GM12892 (cell line): ENCODE data around the gene LOXHD1.

Source experiments
- DNase-seq: peaks from one replicate; pipeline ENCODE4 v3.0.0; 2011; ENCODE audit not compliant: insufficient read length
- FAIRE-seq: peaks from 2 replicates; lab custom pipeline; 2011; peaks lifted over from hg19 to GRCh38; lab: Jason Lieb, UNC
- POLR2A ChIP-seq: IDR thresholded peaks from 2 replicates; pipeline ENCODE4 v1.6.1; 2011; ENCODE audit warnings: low read depth, low read length, control low read depth
- POLR2AphosphoS5 ChIP-seq: IDR thresholded peaks from 2 replicates; pipeline ENCODE4 v1.6.1; 2011; ENCODE audit warnings: low read depth, low read length, control low read depth
- TAF1 ChIP-seq: IDR thresholded peaks from 2 replicates; pipeline ENCODE4 v1.6.1; 2011; ENCODE audit warnings: low read depth, mild to moderate bottlenecking, control low read depth, low read length, borderline replicate concordance

Gene LOXHD1

GRCh38 chr18:46466234-46467160 lies 190.5 kb downstream of the LOXHD1 start:
- no peak for FAIRE-seq
- TF ChIP-seq POLR2AphosphoS5: no peak
- TF ChIP-seq POLR2A: no peak
- TF ChIP-seq TAF1: no peak
- no peak for DNase-seq

- DNase-seq (no peak), FAIRE-seq (no peak)
- TF ChIP-seq POLR2A (no peak), TAF1 (no peak), POLR2AphosphoS5 (no peak)
Observed at GRCh38 chr18:46464926-46465655, 191.9 kb downstream of the LOXHD1 start.

- FAIRE-seq (no peak), DNase-seq (no peak)
- TF ChIP-seq POLR2AphosphoS5 (no peak), TAF1 (no peak), POLR2A (no peak)
Observed at GRCh38 chr18:46462523-46462922, 194.5 kb downstream of the LOXHD1 start.

- no peak for DNase-seq
- FAIRE-seq: no peak
- TF ChIP-seq TAF1 (no peak), POLR2A (no peak), POLR2AphosphoS5 (no peak)
Observed at GRCh38 chr18:46461993-46462392, 195.0 kb downstream of the LOXHD1 start.

- TF ChIP-seq POLR2AphosphoS5 (no peak), POLR2A (no peak), TAF1 (no peak)
- no peak for FAIRE-seq
Observed at GRCh38 chr18:46460754-46461153, 196.3 kb downstream of the LOXHD1 start.

GRCh38 chr18:46459789-46460455 lies 197.1 kb downstream of the LOXHD1 start:
- FAIRE-seq (no peak), DNase-seq (no peak)
- TF ChIP-seq POLR2A (no peak), POLR2AphosphoS5 (no peak), TAF1 (no peak)

More at GRCh38 chr18:46460754-46461153, 196.3 kb downstream of the LOXHD1 start:
- no peak for DNase-seq

- no peak for TF ChIP-seq POLR2AphosphoS5
- no peak for TF ChIP-seq POLR2A
- no peak for TF ChIP-seq TAF1
- no peak for DNase-seq
- FAIRE-seq: no peak
Observed at GRCh38 chr18:46458472-46458871, 198.5 kb downstream of the LOXHD1 start.

GRCh38 chr18:46456691-46457090 lies 200.3 kb downstream of the LOXHD1 start:
- FAIRE-seq (no peak), DNase-seq (no peak)
- TF ChIP-seq TAF1 (no peak), POLR2A (no peak), POLR2AphosphoS5 (no peak)

GRCh38 chr18:46452820-46453219 lies 204.2 kb downstream of the LOXHD1 start:
- no peak for TF ChIP-seq POLR2A
- TF ChIP-seq POLR2AphosphoS5: no peak
- TF ChIP-seq TAF1: no peak
- FAIRE-seq (no peak), DNase-seq (no peak)

- DNase-seq (no peak), FAIRE-seq (no peak)
- no peak for TF ChIP-seq POLR2A
- TF ChIP-seq POLR2AphosphoS5: no peak
- TF ChIP-seq TAF1: no peak
Observed at GRCh38 chr18:46449499-46449898, 207.5 kb downstream of the LOXHD1 start.

- no peak for TF ChIP-seq TAF1
- no peak for DNase-seq
- no peak for FAIRE-seq
Observed at GRCh38 chr18:46449033-46449432, 208.0 kb downstream of the LOXHD1 start.

- DNase-seq: no peak
- no peak for FAIRE-seq
- TF ChIP-seq POLR2A: no peak
- no peak for TF ChIP-seq TAF1
- TF ChIP-seq POLR2AphosphoS5: no peak
Observed at GRCh38 chr18:46448347-46448746, 208.7 kb downstream of the LOXHD1 start.
